Testis (tissue), 2 donors: ENCODE measurements around the gene FOXC2.

Experiments used
- CTCF ChIP-seq, 3 experiments: fragments of 450-650 bp in 2 of 3; fragments of 200-600 bp in 1 of 3; sonication (generic) in 1 of 3; IDR thresholded peaks; one replicate each; pipeline ENCODE4 v1.5.1; 2016 to 2019; ENCODE audit warnings: antibody characterized with exemption in 3 of 3, mild to moderate bottlenecking in 2 of 3, moderate library complexity in 1 of 3
- POLR2A ChIP-seq: fragments of 450-650 bp; IDR thresholded peaks from one replicate; pipeline ENCODE4 v1.6.1; 2017; ENCODE audit warnings: antibody characterized with exemption, mild to moderate bottlenecking, moderate library complexity

GRCh38 chr16:86578611-86579267 lies 12.1 kb downstream of the FOXC2 start:
- TF ChIP-seq CTCF (IDR thresholded peaks at IDR 0.05), result no peak
- TF ChIP-seq POLR2A, result no peak
